Caco-2 (cell line): ENCODE measurements around the gene CD300A. TPM values are rescaled to one million over a fixed set of nuclear protein-coding genes. Genes with fewer than 3 reads are reported as not detected.

Experiments used
- BruUV-seq: library from RNA; stranded (reverse); fragments of 400-500 nt; replicated peaks from 2 replicates; lab custom pipeline; 2021; lab: Mats Ljungman, UMichigan
- CTCF ChIA-PET: fragments of 300-600 bp; sonication (Branson Sonifier 250); formaldehyde crosslinking; loops from one replicate; lab custom pipeline; 2022; ENCODE audit warnings: antibody characterized with exemption; lab: Charles Lee
- POLR2A ChIA-PET: fragments of 300-600 bp; sonication (Branson Sonifier 250); formaldehyde crosslinking; loops from one replicate; lab custom pipeline; 2022; ENCODE audit warnings: antibody characterized with exemption; lab: Charles Lee
- DNase-seq, 2 experiments: peaks; one replicate each; pipeline versions ENCODE4 v3.0.0 to v3.0.0-alpha.2; 2020 to 2022
- H3K27me3 ChIP-seq: replicated peaks from 2 replicates; pipeline ENCODE4 v1.6.0; 2011; ENCODE audit warnings: low read length; ENCODE audit not compliant: control insufficient read depth, insufficient read depth
- H3K36me3 ChIP-seq: 2 replicates; pipeline ENCODE4 v1.5.1; 2011; ENCODE audit warnings: low read length; ENCODE audit not compliant: control insufficient read depth, insufficient read depth
- H3K4me1 ChIP-seq: fragments of 250-450 bp; sonication (Bioruptor Pico); 2 replicates; pipeline ENCODE4 v1.5.1; 2020; ENCODE audit warnings: mild to moderate bottlenecking
- H3K4me3 ChIP-seq: 2 replicates; pipeline ENCODE4 v1.5.1; 2011; ENCODE audit warnings: low read depth, mild to moderate bottlenecking, control low read depth, low read length
- H3K9me3 ChIP-seq: fragments of 250-450 bp; sonication (Bioruptor Pico); 2 replicates; pipeline ENCODE4 v1.5.1; 2020; ENCODE audit warnings: mild to moderate bottlenecking, moderate library complexity
- H3K27ac Mint-ChIP-seq: one replicate; pipeline ENCODE4 v1.8.0; 2022; ENCODE audit warnings: mixed read lengths; ENCODE audit not compliant: unreplicated experiment
- H3K27me3 Mint-ChIP-seq: one replicate; pipeline ENCODE4 v1.8.0; 2022; ENCODE audit warnings: mixed read lengths; ENCODE audit not compliant: insufficient read depth, unreplicated experiment
- H3K36me3 Mint-ChIP-seq: one replicate; pipeline ENCODE4 v1.8.0; 2022; ENCODE audit warnings: mild to moderate bottlenecking, mixed read lengths; ENCODE audit not compliant: insufficient read depth, unreplicated experiment
- H3K4me1 Mint-ChIP-seq: one replicate; pipeline ENCODE4 v1.8.0; 2022; ENCODE audit warnings: low read depth, mixed read lengths; ENCODE audit not compliant: unreplicated experiment
- H3K4me3 Mint-ChIP-seq: one replicate; pipeline ENCODE4 v1.8.0; 2022; ENCODE audit warnings: mild to moderate bottlenecking, moderate library complexity, mixed read lengths; ENCODE audit not compliant: unreplicated experiment
- H3K9me3 Mint-ChIP-seq: one replicate; pipeline ENCODE4 v1.8.0; 2022; ENCODE audit warnings: mixed read lengths; ENCODE audit not compliant: unreplicated experiment
- CTCF ChIP-seq, 2 experiments: fragments of 200-600 bp in 1 of 2; IDR thresholded peaks; 1 replicate in 1 of 2; 2 replicates in 1 of 2; pipeline versions ENCODE4 v1.5.1 to v1.8.0; 2011 to 2022; ENCODE audit warnings: antibody characterized with exemption in 1 of 2, control low read depth in 1 of 2, inconsistent platforms in 1 of 2, low read depth in 1 of 2, low read length in 1 of 2, mild to moderate bottlenecking in 1 of 2, moderate library complexity in 1 of 2; ENCODE audit not compliant: insufficient read depth in 1 of 2, severe bottlenecking in 1 of 2, unreplicated experiment in 1 of 2
- intact Hi-C: fragments of 100-400 bp; cut with micrococcal nuclease; formaldehyde crosslinking; loops from one replicate; pipeline ENCODE4 v1.10.0; 2022; ENCODE audit not compliant: unreplicated experiment
- total RNA-seq: library from RNA; stranded (reverse); gene quantifications from 2 replicates; pipeline ENCODE4 v1.2.3, GENCODE V29; 2022

CD300A gene
- total RNA-seq, 1 experiment from 2014 or later, result not detected

GRCh38 chr17:74474043-74474792, 7.8 kb downstream of the CD300A start:
- intact Hi-C loops, result no loop called here
- no peak overlapping the region for H3K4me3 ChIP-seq
- no peak for TF ChIP-seq CTCF (IDR thresholded peaks at IDR 0.05; ENCODE audit: insufficient read depth in 1 of 2, low read depth in 1 of 2, low read length in 1 of 2, severe bottlenecking in 1 of 2, unreplicated experiment in 1 of 2)
- no peak overlapping the region for H3K27ac Mint-ChIP-seq
- peaks cover 9% of the 10 kb centered on the region for H3K27me3 Mint-ChIP-seq
- H3K36me3 Mint-ChIP-seq, result no peaks in the 10 kb centered on the region
- CTCF ChIA-PET, result no interaction called here
- H3K4me3 Mint-ChIP-seq, result no peak overlapping the region
- DNase-seq, result no peak
- BruUV-seq, result no TSS peak
- no peaks in the 10 kb centered on the region for H3K36me3 ChIP-seq
- peaks cover 16% of the 10 kb centered on the region for H3K9me3 ChIP-seq
- no peaks in the 10 kb centered on the region for H3K27me3 ChIP-seq
- H3K4me1 ChIP-seq, result no peaks in the 10 kb centered on the region
- POLR2A ChIA-PET, result no interaction called here
- no peaks in the 10 kb centered on the region for H3K4me1 Mint-ChIP-seq
- H3K9me3 Mint-ChIP-seq, result peaks cover 6% of the 10 kb centered on the region

GRCh38 chr17:74475189-74475588, 8.8 kb downstream of the CD300A start:
- no peaks in the 10 kb centered on the region for H3K4me1 Mint-ChIP-seq
- Histone ChIP-seq H3K4me3 (no peak overlapping the region), H3K27me3 (no peaks in the 10 kb centered on the region), H3K36me3 (no peaks in the 10 kb centered on the region), H3K4me1 (no peaks in the 10 kb centered on the region), H3K9me3 (peaks cover 16% of the 10 kb centered on the region)
- TF ChIP-seq CTCF (IDR thresholded peaks at IDR 0.05; ENCODE audit: insufficient read depth in 1 of 2, low read depth in 1 of 2, low read length in 1 of 2, severe bottlenecking in 1 of 2, unreplicated experiment in 1 of 2), result no peak
- POLR2A ChIA-PET, result no interaction called here
- no peak for DNase-seq
- H3K4me3 Mint-ChIP-seq, result no peak overlapping the region
- CTCF ChIA-PET, result no interaction called here
- intact Hi-C loops, result no loop called here
- H3K36me3 Mint-ChIP-seq, result no peaks in the 10 kb centered on the region
- no peak overlapping the region for H3K27ac Mint-ChIP-seq
- peaks cover 12% of the 10 kb centered on the region for H3K27me3 Mint-ChIP-seq
- H3K9me3 Mint-ChIP-seq, result peaks cover 6% of the 10 kb centered on the region
- no TSS peak for BruUV-seq

- Histone ChIP-seq H3K36me3 (no peaks in the 10 kb centered on the region), H3K4me3 (no peak overlapping the region), H3K27me3 (no peaks in the 10 kb centered on the region), H3K9me3 (peaks cover 16% of the 10 kb centered on the region), H3K4me1 (no peaks in the 10 kb centered on the region)
- Mint-ChIP-seq H3K36me3 (no peaks in the 10 kb centered on the region), H3K4me3 (no peak overlapping the region), H3K27ac (no peak overlapping the region), H3K27me3 (peaks cover 23% of the 10 kb centered on the region), H3K4me1 (no peaks in the 10 kb centered on the region), H3K9me3 (peaks cover 6% of the 10 kb centered on the region)
- BruUV-seq, result no TSS peak
- intact Hi-C loops, result no loop called here
- no peak for DNase-seq
- TF ChIP-seq CTCF (IDR thresholded peaks at IDR 0.05; ENCODE audit: insufficient read depth in 1 of 2, low read depth in 1 of 2, low read length in 1 of 2, severe bottlenecking in 1 of 2, unreplicated experiment in 1 of 2), result no peak
- ChIA-PET CTCF (no interaction called here), POLR2A (no interaction called here)
These were observed 11.0 kb downstream of the CD300A start for GRCh38 chr17:74477411-74477810.
